GM19455 (cell line): ENCODE measurements around the gene OR4D1.

Source experiments
- ATAC-seq: cut with Tn5 transposase; IDR thresholded peaks from one replicate; pipeline ENCODE4 v1.9.1; 2021; ENCODE audit not compliant: unreplicated experiment

Gene OR4D1

DNA sequence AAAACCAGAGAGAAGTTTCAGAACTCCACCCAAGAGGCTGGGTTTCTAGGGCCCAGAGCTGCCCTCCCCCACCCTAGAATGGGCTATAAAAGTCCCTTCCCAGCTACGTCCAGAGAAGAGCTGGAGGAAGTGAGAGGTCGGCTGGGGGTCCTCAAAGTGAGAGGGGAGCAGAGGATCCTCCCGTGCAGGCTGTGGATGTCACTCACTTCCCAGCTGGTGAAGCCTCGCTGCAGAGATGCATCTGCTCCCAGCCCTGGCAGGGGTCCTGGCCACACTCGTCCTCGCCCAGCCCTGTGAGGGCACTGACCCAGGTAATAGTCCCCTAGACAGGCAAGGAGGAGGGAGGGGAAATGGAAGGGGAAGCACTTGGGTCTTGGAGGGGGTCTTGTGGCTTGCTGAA lies 44.4 kb downstream of the OR4D1 start, which contains the start of gene EPX:
Gene EPX (plus strand): TSS at position 115 of the 400 bp plus-strand sequence. CDS start 121 bp downstream, at position 236.
- ATAC-seq, result no peak

DNA sequence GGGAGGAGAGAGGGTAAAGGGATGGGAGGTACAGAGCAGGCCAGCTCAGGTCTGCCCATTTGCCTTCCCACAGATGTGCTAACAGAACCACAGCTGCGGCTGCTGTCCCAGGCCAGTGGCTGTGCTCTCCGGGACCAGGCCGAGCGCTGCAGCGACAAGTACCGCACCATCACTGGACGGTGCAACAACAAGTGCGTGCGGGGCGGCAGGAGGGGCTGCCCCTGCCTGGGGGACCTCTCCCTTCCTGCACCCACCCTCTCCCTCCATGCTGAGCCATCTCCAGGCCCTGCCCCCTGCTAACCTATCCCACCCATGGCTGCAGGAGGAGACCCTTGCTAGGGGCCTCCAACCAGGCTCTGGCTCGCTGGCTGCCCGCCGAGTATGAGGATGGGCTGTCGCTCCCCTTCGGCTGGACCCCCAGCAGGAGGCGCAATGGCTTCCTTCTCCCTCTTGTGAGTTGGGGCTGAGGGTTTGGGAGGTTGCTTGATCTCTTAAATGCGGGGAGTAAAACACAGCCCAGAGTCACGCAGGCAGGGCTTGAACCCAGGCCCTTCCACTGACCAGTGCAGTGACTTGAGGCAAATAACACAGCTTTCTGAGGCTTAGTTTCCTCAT lies 45.6 kb downstream of the OR4D1 start:
- ATAC-seq, result no peak

DNA sequence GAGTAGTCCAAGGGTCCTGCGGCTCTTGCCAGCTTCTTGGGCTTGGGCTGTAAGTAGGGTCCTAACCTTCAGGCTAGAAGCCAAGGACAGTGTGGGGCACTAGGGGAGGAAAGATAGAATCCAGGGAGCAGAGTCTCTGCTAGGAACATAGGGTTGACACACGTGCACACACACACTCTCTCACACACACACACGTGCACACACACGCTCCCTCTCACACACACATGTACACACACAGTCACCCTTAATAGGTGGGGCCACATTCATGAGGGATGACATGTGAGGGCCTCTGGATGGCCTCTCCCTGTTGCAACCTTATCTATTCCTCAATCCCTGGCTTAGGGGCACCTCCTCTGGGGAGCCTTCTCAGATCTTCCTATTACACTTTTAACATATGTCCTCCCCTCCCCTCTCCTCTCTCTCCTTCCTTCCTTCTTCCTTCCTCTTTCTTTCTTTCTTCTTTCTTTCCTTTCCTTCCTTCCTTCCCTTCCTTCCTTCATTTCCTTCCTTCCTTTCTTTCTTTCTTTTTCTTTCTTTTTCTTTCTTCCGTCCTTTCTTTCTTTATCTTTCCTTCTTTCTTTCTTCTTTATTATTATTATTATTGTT lies 47.4 kb downstream of the OR4D1 start:
- ATAC-seq, result no peak

DNA sequence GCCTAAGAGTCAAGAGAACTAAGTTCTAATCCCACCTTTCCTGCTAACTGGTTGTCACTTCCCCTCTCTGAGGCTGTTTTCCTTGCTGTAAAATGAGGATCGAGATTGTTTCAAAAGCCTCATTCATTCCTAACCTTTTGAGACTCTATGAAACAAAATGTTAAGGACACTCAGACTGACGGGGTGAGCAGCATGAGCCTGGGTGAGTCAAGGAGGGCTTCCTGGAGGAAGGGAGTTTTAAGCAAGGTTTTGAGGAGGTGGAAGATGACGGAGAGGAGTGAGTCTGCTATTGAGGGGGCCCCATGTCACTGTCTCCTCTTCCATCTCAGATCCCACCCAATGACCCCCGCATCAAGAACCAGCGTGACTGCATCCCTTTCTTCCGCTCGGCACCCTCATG lies 48.4 kb downstream of the OR4D1 start:
- no peak for ATAC-seq

DNA sequence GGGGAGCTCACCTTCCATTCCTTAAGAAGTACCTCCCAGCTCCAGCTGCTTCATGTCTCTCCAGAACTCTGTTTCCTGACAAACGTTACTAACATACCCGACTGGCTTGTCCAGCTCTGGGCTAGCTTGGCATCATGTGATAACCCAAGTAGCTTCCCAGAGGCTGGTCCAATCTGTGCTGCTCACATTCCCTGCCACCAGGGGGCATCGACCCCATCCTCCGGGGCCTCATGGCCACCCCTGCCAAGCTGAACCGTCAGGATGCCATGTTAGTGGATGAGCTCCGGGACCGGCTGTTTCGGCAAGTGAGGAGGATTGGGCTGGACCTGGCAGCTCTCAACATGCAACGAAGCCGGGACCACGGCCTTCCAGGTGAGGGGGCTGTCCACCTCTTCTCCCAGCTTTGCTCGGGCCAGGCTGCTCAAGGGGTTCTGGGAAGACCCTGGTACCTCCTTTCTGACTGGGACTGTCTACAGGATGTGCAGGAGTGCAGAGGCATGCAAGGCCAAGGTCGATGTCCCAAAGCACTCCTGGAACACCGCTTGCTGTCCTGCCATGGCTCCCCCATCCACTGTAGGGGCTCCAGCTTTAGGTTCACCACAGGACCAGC lies 51.9 kb downstream of the OR4D1 start:
- ATAC-seq, result no peak

DNA sequence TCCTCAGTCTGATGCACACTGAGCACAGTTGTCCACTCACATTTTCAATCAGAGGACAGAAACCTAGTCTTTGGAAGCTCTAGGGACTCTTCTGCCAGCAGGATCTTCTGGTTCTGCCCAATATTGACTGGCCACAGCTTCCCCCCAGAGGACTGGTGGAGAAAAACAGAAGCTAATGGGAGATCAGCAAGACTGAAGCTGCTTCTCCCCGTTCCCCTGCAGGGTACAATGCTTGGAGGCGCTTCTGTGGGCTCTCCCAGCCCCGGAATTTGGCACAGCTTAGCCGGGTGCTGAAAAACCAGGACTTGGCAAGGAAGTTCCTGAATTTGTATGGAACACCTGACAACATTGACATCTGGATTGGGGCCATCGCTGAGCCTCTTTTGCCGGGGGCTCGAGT lies 54.7 kb downstream of the OR4D1 start:
- ATAC-seq, result no peak

DNA sequence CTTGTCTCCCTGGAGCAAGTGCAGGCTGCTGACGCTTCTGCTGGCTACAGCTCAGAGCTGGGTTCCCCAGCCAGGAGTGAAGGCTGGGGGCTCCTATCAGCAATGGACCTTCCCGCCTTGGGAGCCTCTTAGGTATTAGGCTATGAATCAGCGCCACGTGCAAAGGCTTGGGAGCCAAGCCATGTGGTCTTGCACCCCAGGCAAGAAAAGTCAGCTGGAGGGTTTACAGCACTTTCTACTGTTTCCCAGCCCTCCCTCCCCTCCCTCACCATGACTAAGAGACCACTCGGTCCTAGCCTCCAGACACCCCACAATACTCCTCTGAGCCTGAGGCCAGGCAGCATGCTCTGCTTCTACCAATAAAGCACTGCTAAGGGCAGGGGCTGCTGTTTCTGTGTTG lies 56.6 kb downstream of the OR4D1 start:
- ATAC-seq, result no peak

DNA sequence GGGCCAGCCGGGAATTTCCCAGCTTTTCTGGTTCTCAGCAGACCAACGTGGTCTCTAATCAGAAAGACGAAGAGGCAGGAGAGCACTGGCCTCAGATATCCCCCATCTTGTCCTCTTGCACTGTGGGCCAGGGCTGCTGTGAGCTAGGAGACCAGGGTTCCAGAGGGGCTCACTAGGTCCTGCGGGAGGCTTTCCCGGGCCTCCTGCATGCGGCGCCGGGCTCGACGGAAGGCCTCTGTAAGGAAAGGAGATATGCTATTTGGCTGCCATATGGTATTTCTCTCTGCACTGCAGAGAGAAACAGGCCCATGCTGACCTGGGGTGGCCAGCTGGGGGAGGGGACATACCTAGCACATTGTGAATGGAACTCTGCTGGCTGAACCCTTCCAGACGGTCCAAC lies 57.8 kb downstream of the OR4D1 start:
- no peak for ATAC-seq

DNA sequence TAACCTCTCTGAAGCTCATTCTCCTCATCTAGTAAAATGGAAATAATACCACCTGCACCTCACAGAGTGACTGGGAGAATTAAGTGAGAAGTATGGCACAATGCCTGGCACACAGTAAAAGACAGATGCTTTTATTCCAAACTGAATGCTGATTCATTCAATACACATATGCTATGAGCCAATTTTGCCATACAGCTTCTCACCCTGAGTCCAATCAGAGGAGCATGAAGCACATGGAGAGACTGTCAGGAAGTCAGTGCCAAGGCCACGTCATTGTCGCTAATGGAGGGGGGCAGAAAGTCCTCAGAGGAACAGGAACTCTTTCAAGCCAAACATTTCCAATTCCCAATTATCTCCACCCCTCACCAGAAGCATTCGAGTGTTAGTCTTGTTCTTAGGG lies 59.3 kb downstream of the OR4D1 start:
- ATAC-seq, result no peak

DNA sequence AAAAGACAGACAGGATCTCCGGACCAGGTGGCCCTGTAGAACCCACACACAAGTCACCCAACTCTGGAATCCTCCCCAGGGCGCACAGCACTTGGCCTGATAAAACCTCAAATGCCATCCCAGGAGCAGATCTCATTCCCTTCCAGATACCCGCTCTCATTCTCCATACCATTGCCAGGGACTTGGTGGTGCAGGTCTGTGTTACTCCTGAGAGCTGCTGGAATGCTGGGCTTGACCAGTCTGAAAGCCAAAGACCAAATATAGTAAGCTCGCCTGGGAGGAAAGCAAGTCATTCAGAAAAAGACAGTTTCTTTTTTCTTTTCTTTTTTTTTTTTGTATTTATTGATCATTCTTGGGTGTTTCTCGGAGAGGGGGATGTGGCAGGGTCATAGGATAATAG lies 60.2 kb downstream of the OR4D1 start:
- ATAC-seq, result no peak
